Type B pancreatic cell (in vitro differentiated cells): Measurements from ENCODE around the gene SCNN1B. TPM values are rescaled to one million over a fixed set of nuclear protein-coding genes. Genes with fewer than 3 reads are reported as not detected.

Experiments
- DNase-seq: peaks from one replicate; pipeline ENCODE4 v3.0.0; 2021; ENCODE audit warnings: mixed read lengths; ENCODE audit not compliant: unreplicated experiment; ENCODE audit errors: extremely low spot score
- H3K27ac Mint-ChIP-seq: 2 replicates; pipeline ENCODE4 v1.8.0; 2021; ENCODE audit warnings: mild to moderate bottlenecking, mixed read lengths
- H3K27me3 Mint-ChIP-seq: 2 replicates; pipeline ENCODE4 v1.8.0; 2021; ENCODE audit warnings: mixed read lengths
- H3K36me3 Mint-ChIP-seq: 2 replicates; pipeline ENCODE4 v1.8.0; 2021; ENCODE audit warnings: mixed read lengths
- H3K4me1 Mint-ChIP-seq: one replicate; pipeline ENCODE4 v1.8.0; 2021; ENCODE audit warnings: mixed read lengths; ENCODE audit not compliant: unreplicated experiment
- H3K4me3 Mint-ChIP-seq: 2 replicates; pipeline ENCODE4 v1.8.0; 2021; ENCODE audit warnings: mild to moderate bottlenecking, mixed read lengths
- H3K9me3 Mint-ChIP-seq: 2 replicates; pipeline ENCODE4 v1.8.0; 2021; ENCODE audit warnings: mixed read lengths
- total RNA-seq: library from RNA; stranded (reverse); gene quantifications from 2 replicates; pipeline ENCODE4 v1.2.1, GENCODE V29; 2021; ENCODE audit warnings: low replicate concordance
- TF ChIP-seq, protein P1 (sequence below): fragments of 200-600 bp; sonication (generic); conservative IDR thresholded peaks from 2 replicates; pipeline ENCODE4 v1.5.0; 2021; ENCODE audit warnings: antibody characterized with exemption, mild to moderate bottlenecking

The SCNN1B gene
- total RNA-seq, 1 donor from 2014 or later: 4.3 TPM

DNA sequence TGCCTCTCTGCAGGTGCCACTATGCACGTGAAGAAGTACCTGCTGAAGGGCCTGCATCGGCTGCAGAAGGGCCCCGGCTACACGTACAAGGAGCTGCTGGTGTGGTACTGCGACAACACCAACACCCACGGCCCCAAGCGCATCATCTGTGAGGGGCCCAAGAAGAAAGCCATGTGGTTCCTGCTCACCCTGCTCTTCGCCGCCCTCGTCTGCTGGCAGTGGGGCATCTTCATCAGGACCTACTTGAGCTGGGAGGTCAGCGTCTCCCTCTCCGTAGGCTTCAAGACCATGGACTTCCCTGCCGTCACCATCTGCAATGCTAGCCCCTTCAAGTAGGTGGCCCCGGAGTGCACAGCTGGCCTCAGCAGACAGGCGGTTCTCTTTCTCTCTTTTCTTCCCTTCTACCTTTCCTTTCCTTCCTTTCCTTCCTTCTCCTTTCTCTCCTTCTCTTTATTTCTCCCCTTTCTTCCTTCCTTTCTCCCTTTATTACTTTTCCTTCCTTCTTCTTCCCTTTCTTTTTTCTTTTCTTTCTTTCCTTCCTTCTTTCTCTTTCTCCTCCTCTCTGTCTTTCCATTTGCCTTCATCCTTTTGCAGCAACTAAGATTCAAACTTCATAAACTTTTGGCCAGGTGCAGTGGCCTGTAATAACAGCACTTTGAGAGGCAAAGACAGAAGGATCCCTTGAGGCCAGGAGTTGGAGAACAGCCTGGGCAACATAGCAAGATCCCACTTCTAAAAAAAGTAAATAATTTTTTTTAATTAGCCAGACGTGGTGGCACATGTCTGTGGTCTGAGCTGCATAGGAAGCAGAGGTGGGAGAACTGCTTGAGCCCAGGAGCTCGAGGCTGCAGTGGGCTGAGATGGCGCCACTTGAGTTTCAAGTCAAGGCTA is 46.7 kb downstream of the SCNN1B start:
- no peak overlapping the region for H3K4me3 Mint-ChIP-seq
- no peak overlapping the region for H3K27ac Mint-ChIP-seq
- H3K9me3 Mint-ChIP-seq: no peaks in the 10 kb centered on the region
- TF ChIP-seq, protein P1, sequence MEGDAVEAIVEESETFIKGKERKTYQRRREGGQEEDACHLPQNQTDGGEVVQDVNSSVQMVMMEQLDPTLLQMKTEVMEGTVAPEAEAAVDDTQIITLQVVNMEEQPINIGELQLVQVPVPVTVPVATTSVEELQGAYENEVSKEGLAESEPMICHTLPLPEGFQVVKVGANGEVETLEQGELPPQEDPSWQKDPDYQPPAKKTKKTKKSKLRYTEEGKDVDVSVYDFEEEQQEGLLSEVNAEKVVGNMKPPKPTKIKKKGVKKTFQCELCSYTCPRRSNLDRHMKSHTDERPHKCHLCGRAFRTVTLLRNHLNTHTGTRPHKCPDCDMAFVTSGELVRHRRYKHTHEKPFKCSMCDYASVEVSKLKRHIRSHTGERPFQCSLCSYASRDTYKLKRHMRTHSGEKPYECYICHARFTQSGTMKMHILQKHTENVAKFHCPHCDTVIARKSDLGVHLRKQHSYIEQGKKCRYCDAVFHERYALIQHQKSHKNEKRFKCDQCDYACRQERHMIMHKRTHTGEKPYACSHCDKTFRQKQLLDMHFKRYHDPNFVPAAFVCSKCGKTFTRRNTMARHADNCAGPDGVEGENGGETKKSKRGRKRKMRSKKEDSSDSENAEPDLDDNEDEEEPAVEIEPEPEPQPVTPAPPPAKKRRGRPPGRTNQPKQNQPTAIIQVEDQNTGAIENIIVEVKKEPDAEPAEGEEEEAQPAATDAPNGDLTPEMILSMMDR: no peak
- H3K4me1 Mint-ChIP-seq: no peaks in the 10 kb centered on the region
- DNase-seq: no peak
- H3K27me3 Mint-ChIP-seq: peaks cover 28% of the 10 kb centered on the region
- no peaks in the 10 kb centered on the region for H3K36me3 Mint-ChIP-seq

DNA sequence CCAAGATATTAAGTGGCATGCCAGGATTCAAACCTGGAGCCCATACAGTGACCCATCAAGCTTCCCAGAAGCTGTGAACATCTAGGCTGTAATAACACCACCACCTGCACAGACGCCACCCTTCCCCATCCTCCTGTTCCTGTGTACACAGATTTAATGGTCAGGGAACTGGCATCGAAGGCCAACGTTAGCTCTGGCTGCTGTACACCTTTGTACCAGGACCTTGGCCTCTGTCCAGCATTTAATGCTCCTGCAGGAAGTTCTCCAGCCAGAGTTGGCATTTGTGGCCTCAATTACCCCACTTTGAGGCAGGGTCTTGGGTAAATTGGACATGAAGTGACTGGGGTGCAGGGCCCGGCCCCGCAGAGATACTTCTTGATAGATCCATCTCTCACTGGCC is 49.3 kb downstream of the SCNN1B start:
- Mint-ChIP-seq H3K27me3 (peaks cover 25% of the 10 kb centered on the region), H3K36me3 (no peaks in the 10 kb centered on the region), H3K9me3 (no peaks in the 10 kb centered on the region), H3K4me3 (no peak overlapping the region), H3K4me1 (no peaks in the 10 kb centered on the region), H3K27ac (no peak overlapping the region)
- no peak for DNase-seq
- TF ChIP-seq, protein P1: no peak

DNA sequence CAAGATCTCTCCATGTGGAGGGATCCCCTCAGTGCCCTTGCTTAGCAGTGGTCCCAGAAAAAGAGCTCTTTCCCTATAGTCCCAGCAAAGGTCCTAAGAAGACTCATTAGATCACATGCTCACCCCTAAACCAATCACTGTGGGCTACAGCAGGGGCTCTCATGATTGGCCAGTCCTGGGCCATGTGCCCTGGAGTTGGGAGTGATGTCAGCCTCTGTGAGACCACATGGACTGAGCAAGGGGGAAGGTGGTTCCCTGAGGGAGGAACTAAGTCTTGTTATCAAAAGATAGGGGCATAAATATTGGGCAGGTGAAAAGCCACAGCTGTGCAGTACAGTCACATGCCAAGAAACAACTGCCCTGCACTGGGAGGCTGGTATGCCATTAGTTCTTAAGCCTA is 51.3 kb downstream of the SCNN1B start:
- Mint-ChIP-seq H3K4me1 (no peaks in the 10 kb centered on the region), H3K27me3 (peaks cover 16% of the 10 kb centered on the region), H3K36me3 (no peaks in the 10 kb centered on the region), H3K27ac (no peak overlapping the region), H3K4me3 (no peak overlapping the region), H3K9me3 (no peaks in the 10 kb centered on the region)
- TF ChIP-seq, protein P1: no peak
- no peak for DNase-seq

DNA sequence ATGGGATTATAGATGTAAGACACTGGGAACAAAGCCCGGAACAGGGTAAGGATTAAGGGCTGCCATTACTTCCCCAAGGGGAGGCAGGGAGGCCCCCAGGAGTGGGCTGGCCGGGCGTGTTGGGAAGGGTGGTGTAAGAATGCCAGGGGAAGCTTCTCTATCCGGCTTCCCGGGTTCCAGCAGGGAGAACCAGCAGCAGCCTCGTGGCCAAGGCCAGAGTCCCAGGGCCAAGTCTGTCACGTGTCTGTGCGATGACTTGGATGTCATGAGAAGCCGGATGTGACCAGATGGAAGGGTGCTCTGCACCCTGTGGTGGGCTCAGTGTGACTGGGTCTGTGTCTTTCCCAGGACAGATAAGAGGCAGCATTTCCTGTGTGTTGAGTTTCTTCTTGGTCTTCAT is 52.1 kb downstream of the SCNN1B start:
- Mint-ChIP-seq H3K27me3 (peaks cover 11% of the 10 kb centered on the region), H3K9me3 (no peaks in the 10 kb centered on the region), H3K4me1 (no peaks in the 10 kb centered on the region), H3K4me3 (no peak overlapping the region), H3K36me3 (no peaks in the 10 kb centered on the region), H3K27ac (no peak overlapping the region)
- TF ChIP-seq, protein P1: no peak
- no peak for DNase-seq

DNA sequence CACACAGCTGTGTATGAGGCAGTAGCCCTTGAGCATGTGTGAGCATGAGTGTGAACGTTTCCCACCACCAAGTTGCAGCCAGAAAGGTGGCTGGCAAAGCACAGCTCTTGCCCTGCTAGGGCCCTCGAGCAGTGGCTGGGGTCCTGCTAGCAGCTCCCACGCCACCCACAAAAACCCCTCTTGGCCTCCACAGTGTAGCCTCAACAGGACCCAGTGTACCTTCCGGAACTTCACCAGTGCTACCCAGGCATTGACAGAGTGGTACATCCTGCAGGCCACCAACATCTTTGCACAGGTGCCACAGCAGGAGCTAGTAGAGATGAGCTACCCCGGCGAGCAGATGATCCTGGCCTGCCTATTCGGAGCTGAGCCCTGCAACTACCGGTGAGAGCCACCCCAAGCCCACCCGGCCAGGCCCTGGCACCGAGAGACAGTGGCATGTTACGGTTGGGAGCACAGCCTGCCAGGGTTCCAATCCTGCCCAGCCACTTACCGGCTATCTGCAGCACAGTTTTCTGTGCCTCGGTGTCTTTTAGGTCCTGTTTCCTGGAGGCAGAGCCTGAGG is 53.1 kb downstream of the SCNN1B start:
- Mint-ChIP-seq H3K36me3 (no peaks in the 10 kb centered on the region), H3K9me3 (no peaks in the 10 kb centered on the region), H3K27ac (no peak overlapping the region), H3K27me3 (peaks cover 12% of the 10 kb centered on the region), H3K4me1 (no peaks in the 10 kb centered on the region), H3K4me3 (no peak overlapping the region)
- TF ChIP-seq, protein P1: no peak
- DNase-seq: no peak
